Activated naive CD8-positive, alpha-beta T cell treated with anti-CD3 and anti-CD28 coated beads, Interleukin-2, amount 10 ng/mL, durations not matched to agents 7 days and 5 days (primary cell): ENCODE data around the gene PDCD11. TPM values are rescaled to one million over a fixed set of nuclear protein-coding genes. Genes with fewer than 3 reads are reported as not detected.
"Not testable (repeated sequence)": the region's sequence is repeated elsewhere in the genome, so short reads cannot be mapped to it uniquely, and the experiment has no call there.

ENCODE experiments used
- ATAC-seq: fragments of 150-1000 bp; cut with Tn5 transposase; one replicate; pipeline ENCODE4 v1.10.0; 2021; ENCODE audit warnings: low read depth, moderate library complexity
- POLR2A ChIA-PET: fragments of 350-600 bp; sonication (Branson Sonifier 250); formaldehyde crosslinking; loops from one replicate; lab custom pipeline; 2021; ENCODE audit warnings: antibody characterized with exemption; lab: Charles Lee
- DNase-seq: peaks from one replicate; pipeline ENCODE4 v3.0.0; 2021
- H3K27ac Mint-ChIP-seq: one replicate; pipeline ENCODE4 v1.8.0; 2022; ENCODE audit warnings: mild to moderate bottlenecking, mixed read lengths
- H3K27me3 Mint-ChIP-seq: one replicate; pipeline ENCODE4 v1.8.0; 2022; ENCODE audit warnings: mild to moderate bottlenecking, moderate library complexity, mixed read lengths
- H3K36me3 Mint-ChIP-seq: one replicate; pipeline ENCODE4 v1.8.0; 2021; ENCODE audit warnings: mild to moderate bottlenecking, mixed read lengths
- H3K4me1 Mint-ChIP-seq: one replicate; pipeline ENCODE4 v1.8.0; 2021; ENCODE audit warnings: mixed read lengths
- H3K4me3 Mint-ChIP-seq: one replicate; pipeline ENCODE4 v1.8.0; 2022; ENCODE audit warnings: mild to moderate bottlenecking, moderate library complexity, mixed read lengths
- H3K9me3 Mint-ChIP-seq: one replicate; pipeline ENCODE4 v1.8.0; 2021; ENCODE audit warnings: mixed read lengths
- total RNA-seq, 2 experiments: library from RNA; stranded (reverse); gene quantifications; one replicate each; pipeline ENCODE4 v1.2.3, GENCODE V29; 2021

The PDCD11 gene
- total RNA-seq, 2 experiments from 2014 or later: 45.1 to 49.9 TPM

DNA sequence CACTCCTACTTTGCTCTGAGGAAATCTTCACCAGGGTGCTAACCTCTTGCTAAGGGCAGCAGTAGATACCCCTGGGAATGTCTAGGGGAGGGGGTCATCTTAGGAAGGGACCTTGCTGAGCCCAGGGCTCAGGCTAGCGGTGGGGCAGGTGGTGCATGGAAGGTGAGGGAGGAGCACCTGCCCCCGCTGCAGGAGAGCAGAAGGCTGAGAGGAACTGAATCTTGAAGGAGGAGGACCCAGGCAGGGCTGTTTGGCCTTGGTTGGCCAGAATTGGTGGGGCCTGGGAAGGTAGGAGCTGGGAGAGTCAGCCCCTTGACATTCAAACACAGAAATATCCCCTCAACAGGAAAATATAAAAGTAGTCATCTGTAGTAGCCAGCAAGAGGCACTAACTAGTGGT lies 75.6 kb downstream of the PDCD11 start:
- ATAC-seq: no peak
- POLR2A ChIA-PET: interaction anchor here (1.0 to 7.4 kb wide), 7 partner anchors 12 to 554 kb away, joined by 3 to 89 read pairs (median 5); partner anchors contain the start of genes ATP5MK, CALHM1, CALHM2 and CNNM2
- Mint-ChIP-seq H3K4me3 (peak overlapping the region; percentile 77), H3K36me3 (peaks cover 14% of the 10 kb centered on the region), H3K27ac (peak overlapping the region; percentile 98), H3K4me1 (peaks cover 61% of the 10 kb centered on the region), H3K9me3 (peaks cover 3% of the 10 kb centered on the region), H3K27me3 (no peaks in the 10 kb centered on the region)
- DNase-seq: no peak

- POLR2A ChIA-PET: interaction anchor here (7.4 kb wide), 1 partner anchor 21 kb away, joined by 89 read pairs; the partner anchor contains the start of gene CALHM2
- no peak for DNase-seq
Observed at GRCh38 chr10:103473261-103473671, 76.8 kb downstream of the PDCD11 start.

DNA sequence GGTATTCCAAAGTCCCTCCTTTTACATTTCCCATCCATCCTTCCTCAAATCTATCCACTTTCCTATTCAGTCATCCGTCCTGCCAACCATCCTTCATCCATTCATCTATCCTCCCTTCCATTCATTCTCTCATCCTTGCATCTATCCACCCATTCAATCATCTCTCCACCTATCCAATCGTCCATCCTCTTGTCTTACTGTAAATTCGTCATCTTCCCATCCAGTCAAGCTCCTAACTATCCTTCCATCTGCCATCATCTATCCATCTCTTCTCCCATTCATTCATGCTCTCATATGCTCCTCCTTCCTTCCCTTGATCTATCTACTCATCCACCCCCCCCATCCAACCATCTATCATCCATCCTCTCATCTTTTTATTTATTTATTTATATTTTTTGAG lies 77.7 kb downstream of the PDCD11 start:
- Mint-ChIP-seq H3K4me3 (no peak overlapping the region), H3K4me1 (peaks cover 53% of the 10 kb centered on the region), H3K36me3 (peaks cover 14% of the 10 kb centered on the region), H3K9me3 (peaks cover 3% of the 10 kb centered on the region), H3K27ac (peak overlapping the region; percentile 8), H3K27me3 (no peaks in the 10 kb centered on the region)
- no peak for ATAC-seq
- no peak for DNase-seq
- POLR2A ChIA-PET: interaction anchor here (0.7 to 7.4 kb wide), 3 partner anchors 22 to 105 kb away, joined by 3 to 89 read pairs (median 40); partner anchors contain the start of gene CALHM2

More at GRCh38 chr10:103473261-103473671, 76.8 kb downstream of the PDCD11 start:
- Mint-ChIP-seq H3K36me3 (peaks cover 14% of the 10 kb centered on the region), H3K27ac (peak overlapping the region; percentile 50), H3K9me3 (peaks cover 3% of the 10 kb centered on the region), H3K27me3 (no peaks in the 10 kb centered on the region), H3K4me3 (no peak overlapping the region), H3K4me1 (peaks cover 54% of the 10 kb centered on the region)
- no peak for ATAC-seq

GRCh38 chr10:103475437-103475836 lies 79.0 kb downstream of the PDCD11 start:
- POLR2A ChIA-PET: interaction anchor here (0.7 to 3.6 kb wide), 3 partner anchors 16 to 23 kb away, joined by 3 to 40 read pairs (median 3); partner anchors contain the start of gene CALHM2
- Mint-ChIP-seq H3K27ac (peak overlapping the region; percentile 31), H3K4me1 (peaks cover 44% of the 10 kb centered on the region), H3K9me3 (peaks cover 3% of the 10 kb centered on the region), H3K4me3 (no peak overlapping the region), H3K36me3 (peaks cover 7% of the 10 kb centered on the region), H3K27me3 (no peaks in the 10 kb centered on the region)
- no peak for DNase-seq
- no peak for ATAC-seq

DNA sequence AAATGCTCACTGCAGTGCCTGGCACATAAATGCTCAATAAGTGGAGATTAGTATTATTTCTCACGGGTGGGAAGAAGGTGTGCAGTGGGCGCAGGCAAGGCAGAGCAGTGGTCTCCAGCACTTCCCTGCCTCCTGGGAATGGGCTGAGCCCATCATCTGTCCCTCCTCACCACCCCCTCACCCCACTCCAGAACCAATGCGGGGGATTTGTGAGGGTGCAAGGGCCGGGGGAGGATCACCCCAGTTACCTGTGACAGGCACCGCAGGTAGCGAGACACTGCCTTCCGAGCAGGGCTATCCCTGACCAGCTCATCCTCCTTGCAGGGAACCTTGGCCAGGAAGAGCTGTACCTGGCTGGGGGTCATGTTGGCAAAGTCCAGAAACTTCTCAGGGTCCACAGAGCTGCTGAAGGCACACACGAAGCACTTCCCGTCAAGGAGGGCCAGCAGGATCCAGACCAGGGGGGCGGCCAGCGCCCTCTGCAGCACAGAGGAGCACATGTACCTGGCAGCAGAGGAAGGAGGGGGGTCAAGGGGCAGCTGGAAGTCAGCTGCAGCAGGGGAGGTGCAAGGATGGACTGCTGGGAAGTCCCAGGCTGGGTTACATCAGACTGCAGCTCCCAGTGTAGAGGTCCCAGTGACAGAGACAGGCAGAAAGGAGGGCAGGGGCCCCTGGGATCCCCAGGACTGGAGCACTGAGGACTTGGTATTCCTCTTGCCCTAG lies 79.8 kb downstream of the PDCD11 start:
- Mint-ChIP-seq H3K9me3 (peaks cover 3% of the 10 kb centered on the region), H3K27ac (peak overlapping the region; percentile 81), H3K4me1 (peaks cover 38% of the 10 kb centered on the region), H3K27me3 (no peaks in the 10 kb centered on the region), H3K4me3 (no peak overlapping the region), H3K36me3 (peaks cover 4% of the 10 kb centered on the region)
- POLR2A ChIA-PET: interaction anchor here (1.0 to 3.6 kb wide), 2 partner anchors 16 to 24 kb away, joined by 3 to 40 read pairs; partner anchors contain the start of gene CALHM2
- ATAC-seq: peak; percentile 44
- peak; percentile 58 for DNase-seq

DNA sequence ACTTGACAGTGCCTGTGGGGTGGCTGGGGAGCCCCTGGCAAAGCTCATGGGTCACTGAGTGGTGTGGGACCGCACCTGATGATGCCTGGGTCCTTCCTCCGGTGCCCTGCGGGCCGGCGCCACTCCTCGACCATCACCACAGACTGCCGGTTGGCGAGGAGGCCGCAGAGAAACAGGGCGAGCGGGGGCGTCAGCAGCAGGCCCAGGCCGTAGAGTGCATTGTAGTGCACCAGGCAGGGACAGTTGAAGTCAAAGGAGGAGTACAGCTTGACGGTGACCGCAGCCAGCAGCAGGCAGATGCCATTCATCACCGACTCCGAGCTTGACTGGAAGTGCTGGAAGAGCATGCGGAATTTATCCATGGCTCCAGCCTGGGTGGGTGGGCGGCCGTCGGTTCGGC lies 82.2 kb downstream of the PDCD11 start:
- H3K27ac Mint-ChIP-seq: no peak overlapping the region
- no peak overlapping the region for H3K4me3 Mint-ChIP-seq
- no peaks in the 10 kb centered on the region for H3K27me3 Mint-ChIP-seq
- H3K9me3 Mint-ChIP-seq: peaks cover 3% of the 10 kb centered on the region
- DNase-seq (no peak), ATAC-seq (no peak)
- peaks cover 4% of the 10 kb centered on the region for H3K36me3 Mint-ChIP-seq
- H3K4me1 Mint-ChIP-seq: peaks cover 32% of the 10 kb centered on the region
- POLR2A ChIA-PET: interaction anchor here (0.6 to 1.2 kb wide), 2 partner anchors 26 to 27 kb away, joined by 3 read pairs; no protein-coding TSS in a partner anchor

- no peak for DNase-seq
- peaks cover under 1% of the 10 kb centered on the region for H3K36me3 Mint-ChIP-seq
- peaks cover under 1% of the 10 kb centered on the region for H3K9me3 Mint-ChIP-seq
- H3K4me1 Mint-ChIP-seq: peaks cover 29% of the 10 kb centered on the region
- no peaks in the 10 kb centered on the region for H3K27me3 Mint-ChIP-seq
- no peak for ATAC-seq
- peak within 1 kb of the TSS; percentile 13 for H3K27ac Mint-ChIP-seq
- POLR2A ChIA-PET: interaction anchor here (0.6 to 1.2 kb wide), 2 partner anchors 27 kb away, joined by 3 read pairs; no protein-coding TSS in a partner anchor
- H3K4me3 Mint-ChIP-seq: no peak within 1 kb of the TSS
Observed at GRCh38 chr10:103479135-103479534, 82.7 kb downstream of the PDCD11 start, which contains the start of gene CALHM3. CALHM3 (minus strand) TSS chr10:103479240; CDS start chr10:103479032, 208 bp downstream.

DNA sequence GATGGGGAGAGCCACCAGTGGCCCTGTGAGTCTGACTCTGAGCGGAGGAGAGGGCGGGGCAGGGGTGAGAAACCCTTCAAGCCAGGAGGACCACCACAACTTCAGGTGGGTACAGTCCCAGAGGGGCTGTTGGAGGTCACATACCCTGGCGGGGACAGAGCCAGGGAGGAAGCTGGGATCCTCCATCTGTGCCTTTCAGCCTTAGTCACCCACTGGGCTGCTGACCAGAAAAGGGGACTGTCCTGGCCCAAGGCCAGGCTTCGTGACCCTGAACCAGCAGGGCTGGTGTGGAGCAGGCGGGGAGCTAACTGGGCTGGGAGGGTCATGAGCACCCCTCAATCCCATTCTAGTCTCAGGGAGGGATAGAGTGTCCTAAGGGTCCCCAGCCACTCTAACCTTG lies 84.1 kb downstream of the PDCD11 start:
- POLR2A ChIA-PET: interaction anchor here (1.3 kb wide), 1 partner anchor 84 kb away, joined by 3 read pairs; the partner anchor contains the start of genes ATP5MK and PDCD11
- peak overlapping the region; percentile 42 for H3K27ac Mint-ChIP-seq

GRCh38 chr10:103481974-103482531 lies 85.6 kb downstream of the PDCD11 start:
- DNase-seq (no peak), ATAC-seq (peak; percentile 82)
- Mint-ChIP-seq H3K27ac (peak overlapping the region; percentile 75), H3K4me3 (no peak overlapping the region), H3K9me3 (no peaks in the 10 kb centered on the region), H3K27me3 (no peaks in the 10 kb centered on the region), H3K4me1 (peaks cover 19% of the 10 kb centered on the region), H3K36me3 (no peaks in the 10 kb centered on the region)
- POLR2A ChIA-PET: interaction anchor here (1.3 kb wide), 1 partner anchor 85 kb away, joined by 3 read pairs; the partner anchor contains the start of genes ATP5MK and PDCD11

More for the DNA sequence above, 84.1 kb downstream of the PDCD11 start:
- Mint-ChIP-seq H3K9me3 (no peaks in the 10 kb centered on the region), H3K27me3 (no peaks in the 10 kb centered on the region), H3K4me3 (no peak overlapping the region), H3K36me3 (no peaks in the 10 kb centered on the region), H3K4me1 (peaks cover 23% of the 10 kb centered on the region)
- DNase-seq (no peak), ATAC-seq (no peak)

GRCh38 chr10:103486635-103487409 lies 90.4 kb downstream of the PDCD11 start:
- ATAC-seq, H3K27ac Mint-ChIP-seq, DNase-seq, H3K27me3 Mint-ChIP-seq, H3K4me3 Mint-ChIP-seq, H3K36me3 Mint-ChIP-seq, POLR2A ChIA-PET, H3K9me3 Mint-ChIP-seq: not testable (repeated sequence)
- peaks cover 17% of the 10 kb centered on the region for H3K4me1 Mint-ChIP-seq

- no peak for ATAC-seq
- H3K4me1 Mint-ChIP-seq: peaks cover 13% of the 10 kb centered on the region
Observed at GRCh38 chr10:103487410-103487708, 90.9 kb downstream of the PDCD11 start.

DNA sequence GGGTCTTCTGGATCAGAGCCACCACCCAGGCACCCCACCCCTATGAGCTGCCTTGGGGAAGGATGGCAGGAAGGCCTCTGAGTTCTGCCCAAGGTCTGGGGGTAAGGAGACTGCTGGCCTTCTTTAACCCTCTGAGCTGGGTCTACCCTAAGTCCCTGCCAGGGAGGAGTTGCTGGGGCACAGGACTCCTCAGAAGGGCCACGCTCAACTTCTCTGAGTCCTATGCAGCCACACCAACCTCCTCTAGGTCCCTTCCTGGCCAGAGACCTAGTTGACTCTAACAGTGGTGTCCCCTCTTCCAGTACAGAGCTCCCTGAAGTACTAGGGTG lies 94.5 kb downstream of the PDCD11 start:
- H3K27me3 Mint-ChIP-seq: peaks cover 38% of the 10 kb centered on the region
- H3K9me3 Mint-ChIP-seq: no peaks in the 10 kb centered on the region
- POLR2A ChIA-PET: interaction anchor here (0.9 to 1.4 kb wide), 2 partner anchors 39 to 95 kb away, joined by 3 to 6 read pairs; partner anchors contain the start of genes ATP5MK and CALHM2
- peaks cover 12% of the 10 kb centered on the region for H3K4me1 Mint-ChIP-seq
- H3K4me3 Mint-ChIP-seq: no peak overlapping the region
- H3K36me3 Mint-ChIP-seq: no peaks in the 10 kb centered on the region
- DNase-seq (no peak), ATAC-seq (no peak)
- H3K27ac Mint-ChIP-seq: no peak overlapping the region

More at GRCh38 chr10:103487410-103487708, 90.9 kb downstream of the PDCD11 start:
- Mint-ChIP-seq H3K4me3 (no peak overlapping the region), H3K36me3 (no peaks in the 10 kb centered on the region), H3K9me3 (no peaks in the 10 kb centered on the region), H3K27ac (no peak overlapping the region), H3K27me3 (peaks cover 11% of the 10 kb centered on the region)
- DNase-seq: no peak
- POLR2A ChIA-PET: no interaction called here
